Right atrium auricular region (tissue), 2 donors: ENCODE measurements around the gene GUF1. TPM values are rescaled to one million over a fixed set of nuclear protein-coding genes. Genes with fewer than 3 reads are reported as not detected.

Source experiments
- DNase-seq: peaks from one replicate; pipeline ENCODE4 v3.0.0-alpha.2; 2019; ENCODE audit warnings: low spot score
- H3K27ac ChIP-seq, 2 donors: fragments of 200-600 bp; sonication (generic); 1 replicate in 1 of 2; 2 replicates in 1 of 2; pipeline ENCODE4 v1.5.1; 2016 to 2019
- H3K27me3 ChIP-seq, 2 donors: fragments of 200-600 bp; sonication (generic); one replicate each; pipeline versions ENCODE4 v1.5.1 to v1.6.0; 2017 to 2019
- H3K36me3 ChIP-seq: fragments of 200-600 bp; sonication (generic); one replicate; pipeline ENCODE4 v1.5.1; 2016
- H3K4me1 ChIP-seq, 2 donors: fragments of 200-600 bp; sonication (generic); one replicate each; pipeline versions ENCODE4 v1.5.1 to v1.6.0; 2017 to 2019
- H3K4me3 ChIP-seq, 2 donors: fragments of 200-600 bp; sonication (generic); 1 replicate in 1 of 2; 2 replicates in 1 of 2; pipeline ENCODE4 v1.5.1; 2017 to 2019; ENCODE audit warnings: mild to moderate bottlenecking in 1 of 2, moderate library complexity in 1 of 2
- H3K9me3 ChIP-seq, 2 donors: fragments of 200-600 bp; sonication (generic); one replicate each; pipeline ENCODE4 v1.5.1; 2019
- total RNA-seq, 2 donors: library from RNA; depleted of rRNA; stranded (reverse); fragments of >200 nt; gene quantifications; one replicate each; pipeline ENCODE4 v1.1.0, GENCODE V29; 2016
- TF ChIP-seq, protein P1 (sequence below), 2 donors: fragments of 200-600 bp; sonication (generic); IDR thresholded peaks; one replicate each; pipeline ENCODE4 v1.5.1; 2019; ENCODE audit warnings: antibody characterized with exemption in 2 of 2

GUF1 gene
- total RNA-seq, 2 donors from 2014 or later, result 11.8 to 28.9 TPM

DNA sequence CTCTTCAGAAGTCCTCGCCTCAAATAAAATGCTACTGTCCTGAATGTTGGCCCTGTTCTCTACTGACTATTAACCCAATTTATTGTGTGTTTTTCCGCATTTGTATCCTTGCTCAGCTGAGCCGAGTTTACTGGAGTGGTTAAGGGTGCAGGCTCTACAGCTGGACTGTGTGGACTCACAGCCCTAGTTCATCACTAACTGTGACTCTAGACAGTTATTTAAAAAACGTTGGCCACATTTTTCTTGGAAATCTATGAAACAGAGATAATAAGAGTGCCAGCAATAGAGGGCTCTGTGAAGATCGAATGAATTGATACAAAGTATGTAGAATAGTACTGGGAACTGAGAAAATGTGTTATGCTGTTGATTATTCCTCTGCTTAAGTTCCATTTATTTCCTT, 2.9 kb upstream of the GUF1 start:
- DNase-seq, result no peak
- Histone ChIP-seq H3K9me3 (no peaks in the 10 kb centered on the region), H3K4me1 (peaks cover 0 to 22% of the 10 kb centered on the region in 2 donors), H3K27ac (no peak overlapping the region), H3K36me3 (no peaks in the 10 kb centered on the region), H3K4me3 (no peak overlapping the region), H3K27me3 (no peaks in the 10 kb centered on the region)
- TF ChIP-seq, protein P1, sequence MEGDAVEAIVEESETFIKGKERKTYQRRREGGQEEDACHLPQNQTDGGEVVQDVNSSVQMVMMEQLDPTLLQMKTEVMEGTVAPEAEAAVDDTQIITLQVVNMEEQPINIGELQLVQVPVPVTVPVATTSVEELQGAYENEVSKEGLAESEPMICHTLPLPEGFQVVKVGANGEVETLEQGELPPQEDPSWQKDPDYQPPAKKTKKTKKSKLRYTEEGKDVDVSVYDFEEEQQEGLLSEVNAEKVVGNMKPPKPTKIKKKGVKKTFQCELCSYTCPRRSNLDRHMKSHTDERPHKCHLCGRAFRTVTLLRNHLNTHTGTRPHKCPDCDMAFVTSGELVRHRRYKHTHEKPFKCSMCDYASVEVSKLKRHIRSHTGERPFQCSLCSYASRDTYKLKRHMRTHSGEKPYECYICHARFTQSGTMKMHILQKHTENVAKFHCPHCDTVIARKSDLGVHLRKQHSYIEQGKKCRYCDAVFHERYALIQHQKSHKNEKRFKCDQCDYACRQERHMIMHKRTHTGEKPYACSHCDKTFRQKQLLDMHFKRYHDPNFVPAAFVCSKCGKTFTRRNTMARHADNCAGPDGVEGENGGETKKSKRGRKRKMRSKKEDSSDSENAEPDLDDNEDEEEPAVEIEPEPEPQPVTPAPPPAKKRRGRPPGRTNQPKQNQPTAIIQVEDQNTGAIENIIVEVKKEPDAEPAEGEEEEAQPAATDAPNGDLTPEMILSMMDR (IDR thresholded peaks at IDR 0.05), result no peak

DNA sequence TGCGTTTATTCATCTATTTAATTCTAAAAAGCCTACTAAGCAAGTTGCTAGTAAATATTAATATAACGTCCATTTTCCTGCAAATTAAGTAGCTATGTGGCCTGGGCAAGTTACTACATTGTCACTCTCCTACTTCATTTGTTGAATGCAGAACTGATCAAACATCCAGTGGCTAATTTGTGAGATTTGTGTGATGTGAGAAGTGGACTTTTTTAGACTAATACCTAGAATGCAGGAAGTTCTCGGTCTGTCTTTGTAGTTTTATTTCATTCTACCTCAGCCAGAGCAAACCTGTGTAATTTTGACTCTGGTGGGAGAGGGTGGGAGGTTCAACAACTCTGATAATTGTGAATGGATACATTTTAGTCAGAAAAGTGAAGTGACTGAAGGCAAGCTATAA, 840 bp downstream of the GUF1 start:
- H3K4me1 ChIP-seq, result peaks cover 0 to 24% of the 10 kb centered on the region in 2 donors
- H3K27ac ChIP-seq, result peak overlapping the region; percentile 90 to 92
- peaks cover 16% of the 10 kb centered on the region for H3K36me3 ChIP-seq

DNA sequence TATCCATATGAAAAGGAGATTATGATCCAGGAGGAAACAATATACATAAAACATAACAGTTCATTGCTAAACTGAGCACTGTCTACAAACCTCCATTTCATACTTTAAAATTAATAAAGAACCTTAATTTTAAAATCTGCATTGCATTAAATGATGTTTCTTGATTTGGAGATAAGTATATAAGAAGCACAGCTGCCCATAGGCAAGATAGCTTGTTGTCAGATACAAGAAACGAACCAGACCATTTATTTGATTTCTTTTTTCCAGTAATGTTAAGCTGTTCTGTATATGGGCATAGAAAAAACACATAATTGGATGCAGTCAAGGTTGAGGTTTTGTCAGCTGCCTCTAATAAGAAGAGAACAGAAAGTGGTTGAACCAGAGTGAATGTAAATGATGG, 6.4 kb downstream of the GUF1 start:
- TF ChIP-seq, protein P1 (IDR thresholded peaks at IDR 0.05), result no peak
- Histone ChIP-seq H3K4me1 (peaks cover 0 to 9% of the 10 kb centered on the region in 2 donors), H3K27me3 (no peaks in the 10 kb centered on the region), H3K27ac (no peak overlapping the region), H3K36me3 (peaks cover 48% of the 10 kb centered on the region), H3K9me3 (no peaks in the 10 kb centered on the region), H3K4me3 (no peak overlapping the region)
- no peak for DNase-seq

More for the DNA sequence above, 840 bp downstream of the GUF1 start:
- H3K4me3 ChIP-seq, result peak overlapping the region; percentile 69 to 85
- no peaks in the 10 kb centered on the region for H3K27me3 ChIP-seq
- TF ChIP-seq, protein P1 (IDR thresholded peaks at IDR 0.05), result no peak
- DNase-seq, result no peak
- no peaks in the 10 kb centered on the region for H3K9me3 ChIP-seq

DNA sequence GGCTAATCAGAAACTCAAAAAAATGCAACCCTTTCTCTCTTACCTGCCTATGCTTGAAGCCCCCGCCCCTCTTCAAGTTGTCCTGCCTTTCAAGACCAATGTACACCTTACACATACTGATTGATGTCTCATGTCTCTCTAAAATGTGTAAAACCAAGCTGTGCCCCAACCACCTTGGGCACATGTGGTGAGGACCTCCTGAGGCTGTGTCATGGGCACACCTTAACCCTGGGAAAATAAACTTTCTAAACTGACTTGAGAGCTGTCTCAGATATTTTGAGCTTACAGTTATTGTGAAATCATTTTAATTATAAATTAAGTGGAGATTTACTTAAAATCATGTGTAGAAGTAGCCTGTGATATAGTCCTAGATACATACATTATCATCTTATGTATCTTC, 22.2 kb downstream of the GUF1 start:
- Histone ChIP-seq H3K27me3 (no peaks in the 10 kb centered on the region), H3K4me1 (peaks cover 0 to 4% of the 10 kb centered on the region in 2 donors), H3K4me3 (no peak overlapping the region), H3K27ac (no peak overlapping the region), H3K36me3 (peaks cover 35% of the 10 kb centered on the region), H3K9me3 (no peaks in the 10 kb centered on the region)
- TF ChIP-seq, protein P1 (IDR thresholded peaks at IDR 0.05), result no peak
- DNase-seq, result no peak

DNA sequence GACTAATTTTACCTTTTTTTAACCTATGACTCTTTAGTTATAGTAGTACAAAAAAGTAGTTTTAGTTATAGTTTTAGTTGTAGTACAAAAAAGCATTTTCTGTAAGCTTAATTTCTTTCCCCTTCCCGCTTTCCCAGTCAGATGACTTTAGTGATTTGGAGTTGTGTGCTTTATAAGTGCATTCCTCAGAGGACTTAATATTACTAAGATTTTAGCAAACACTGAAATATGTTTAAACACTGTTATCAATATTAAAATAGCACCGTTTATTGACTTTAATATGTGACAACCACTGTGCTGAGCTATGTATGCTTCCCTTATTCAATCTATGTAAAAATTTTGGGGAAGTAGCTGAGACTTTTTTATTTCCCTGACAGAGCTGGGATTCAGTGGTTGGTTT, 22.8 kb downstream of the GUF1 start:
- no peak for DNase-seq
- Histone ChIP-seq H3K9me3 (no peaks in the 10 kb centered on the region), H3K4me3 (no peak overlapping the region), H3K27me3 (no peaks in the 10 kb centered on the region), H3K36me3 (peaks cover 29% of the 10 kb centered on the region), H3K27ac (no peak overlapping the region), H3K4me1 (peaks cover 0 to 4% of the 10 kb centered on the region in 2 donors)
- TF ChIP-seq, protein P1 (IDR thresholded peaks at IDR 0.05), result no peak

DNA sequence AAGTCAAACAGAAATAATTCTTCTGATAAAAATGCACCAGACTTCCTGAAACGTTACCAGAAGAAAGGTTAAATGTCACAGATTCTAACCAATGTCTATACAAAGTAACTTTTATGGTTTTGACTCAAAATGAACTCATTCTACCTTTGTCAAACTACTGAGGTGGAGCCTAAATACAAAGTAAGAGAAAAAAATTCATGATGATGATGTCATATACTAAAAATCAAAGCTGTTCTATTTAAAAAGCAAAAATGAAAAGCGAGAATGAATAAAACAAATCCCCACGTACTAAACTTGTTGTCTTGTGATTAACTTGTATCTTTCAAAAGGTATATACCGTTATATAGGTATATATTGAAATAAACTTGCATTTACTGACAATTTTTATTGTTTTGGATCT, 26.5 kb downstream of the GUF1 start:
- no peaks in the 10 kb centered on the region for H3K9me3 ChIP-seq
- H3K27me3 ChIP-seq, result no peaks in the 10 kb centered on the region
- peaks cover 0 to 4% of the 10 kb centered on the region in 2 donors for H3K4me1 ChIP-seq
- peaks cover 12% of the 10 kb centered on the region for H3K36me3 ChIP-seq
- DNase-seq, result no peak
- H3K4me3 ChIP-seq, result no peak overlapping the region
- no peak overlapping the region for H3K27ac ChIP-seq
- TF ChIP-seq, protein P1 (IDR thresholded peaks at IDR 0.05), result no peak
